Lower lobe of right lung (tissue), 2 donors: ENCODE measurements around the gene CYP2F1. TPM values are rescaled to one million over a fixed set of nuclear protein-coding genes. Genes with fewer than 3 reads are reported as not detected.
"Not testable (repeated sequence)": the region's sequence is repeated elsewhere in the genome, so short reads cannot be mapped to it uniquely, and the experiment has no call there.

Experiments used
- ATAC-seq, 2 donors: fragments of 200-7000 bp; cut with Tn5 transposase; one replicate each; pipeline ENCODE4 v1.9.1; 2020 to 2022; ENCODE audit warnings: mild to moderate bottlenecking in 2 of 2, moderate library complexity in 2 of 2
- DNase-seq: peaks from one replicate; pipeline ENCODE4 v3.0.0-alpha.2; 2020
- H3K27ac ChIP-seq: fragments of 200-600 bp; one replicate; pipeline ENCODE4 v1.8.0; 2022
- H3K27me3 ChIP-seq: fragments of 200-600 bp; one replicate; pipeline ENCODE4 v1.8.0; 2022; ENCODE audit warnings: low read depth
- H3K36me3 ChIP-seq: fragments of 200-600 bp; one replicate; pipeline ENCODE4 v1.8.0; 2022; ENCODE audit warnings: mild to moderate bottlenecking
- H3K4me1 ChIP-seq: fragments of 200-600 bp; one replicate; pipeline ENCODE4 v1.8.0; 2022
- H3K4me3 ChIP-seq: fragments of 200-600 bp; one replicate; pipeline ENCODE4 v1.8.0; 2022; ENCODE audit warnings: mild to moderate bottlenecking
- H3K9me3 ChIP-seq: fragments of 200-600 bp; one replicate; pipeline ENCODE4 v1.8.0; 2022
- CTCF ChIP-seq: fragments of 200-600 bp; IDR thresholded peaks from one replicate; pipeline ENCODE4 v1.8.0; 2022; ENCODE audit warnings: antibody characterized with exemption, mild to moderate bottlenecking
- intact Hi-C: fragments of 100-400 bp; cut with DNase I; formaldehyde crosslinking; loops from one replicate; pipeline ENCODE4 v1.11.0; 2022
- total RNA-seq: library from RNA; stranded (reverse); fragmentation: NEBNext Ultra II Directional; extraction: Animal tissue kit (Norgen Biotek cat#: 25700); gene quantifications from one replicate; pipeline ENCODE4 v1.2.1, GENCODE V29; 2021
- donor health status: DM: no; HTN: yes; CAD: no; lungs with severe emphysema.

CYP2F1 gene
- total RNA-seq, 1 donor from 2014 or later: 1.7 TPM

GRCh38 chr19:41106177-41106576 is 8.1 kb upstream of the CYP2F1 start:
- Histone ChIP-seq H3K27ac (no peak overlapping the region), H3K27me3 (no peaks in the 10 kb centered on the region), H3K36me3 (no peaks in the 10 kb centered on the region), H3K9me3 (peaks cover 5% of the 10 kb centered on the region), H3K4me3 (no peak overlapping the region), H3K4me1 (no peaks in the 10 kb centered on the region)
- intact Hi-C loops: no loop called here
- TF ChIP-seq CTCF: no peak
- DNase-seq (no peak), ATAC-seq (no peak)

- no peaks in the 10 kb centered on the region for H3K36me3 ChIP-seq
- TF ChIP-seq CTCF: no peak
- ATAC-seq: no peak
- H3K4me3 ChIP-seq: no peak overlapping the region
- no peaks in the 10 kb centered on the region for H3K9me3 ChIP-seq
- no peak for DNase-seq
- H3K27ac ChIP-seq: no peak overlapping the region
- H3K27me3 ChIP-seq: no peaks in the 10 kb centered on the region
- intact Hi-C loops: no loop called here
- H3K4me1 ChIP-seq: no peaks in the 10 kb centered on the region
Measured at GRCh38 chr19:41111296-41111695, 2.9 kb upstream of the CYP2F1 start.

DNA sequence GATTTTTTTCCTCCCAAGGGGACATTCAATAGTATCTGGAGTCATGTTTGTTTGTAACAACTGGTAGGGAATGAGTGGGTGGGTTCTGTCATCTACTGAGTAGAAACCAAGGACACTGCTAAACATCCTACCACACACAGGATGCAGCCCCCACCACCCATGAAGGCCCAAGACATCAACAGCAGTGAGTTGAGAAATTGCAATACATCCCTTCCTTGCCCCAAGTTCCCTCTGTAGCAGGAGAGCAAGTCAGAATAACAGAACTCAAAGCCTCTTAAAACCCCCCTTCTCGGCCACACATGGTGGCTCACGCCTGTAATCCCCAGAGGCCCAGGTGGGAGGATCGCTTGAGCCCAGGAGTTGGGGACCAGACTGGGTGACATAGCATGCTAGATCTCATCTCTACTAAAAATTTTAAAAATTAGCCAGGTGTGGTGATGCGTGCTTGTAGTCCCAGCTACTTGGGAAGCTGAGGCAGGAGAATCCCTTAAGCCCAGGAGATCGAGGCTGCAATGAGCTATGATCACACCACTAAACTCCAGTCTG is 2.4 kb upstream of the CYP2F1 start:
- intact Hi-C loops: no loop called here
- Histone ChIP-seq H3K27ac (no peak overlapping the region), H3K36me3 (no peaks in the 10 kb centered on the region), H3K9me3 (no peaks in the 10 kb centered on the region), H3K27me3 (no peaks in the 10 kb centered on the region), H3K4me3 (no peak overlapping the region), H3K4me1 (no peaks in the 10 kb centered on the region)
- DNase-seq: no peak
- TF ChIP-seq CTCF: no peak
- ATAC-seq: no peak

DNA sequence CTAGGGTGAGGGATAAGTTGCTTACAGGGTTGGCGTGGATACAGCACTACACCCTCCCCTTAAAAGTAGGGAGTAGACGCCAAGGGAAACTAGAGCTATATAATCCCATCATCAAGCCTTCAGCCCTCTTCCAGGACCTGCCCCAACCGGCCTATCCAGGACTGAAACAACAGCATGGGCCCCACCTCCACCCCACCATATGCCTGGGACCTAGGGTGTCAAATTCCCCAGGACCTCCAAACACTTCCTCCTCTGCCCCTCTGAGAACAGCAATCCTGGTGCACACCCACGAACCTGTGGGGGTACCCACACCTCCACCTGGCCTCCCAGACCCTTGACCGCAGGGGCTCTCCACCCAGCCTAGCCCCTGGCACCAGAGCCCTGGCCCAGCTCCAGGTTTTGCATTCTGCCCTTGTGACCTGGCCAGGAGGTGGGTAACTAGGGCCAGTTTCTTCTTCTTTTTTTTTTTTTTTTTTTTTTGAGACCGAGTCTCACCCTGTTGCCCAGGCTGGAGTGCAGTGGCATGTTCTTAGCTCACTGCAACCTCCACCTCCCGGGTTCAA is 1.4 kb upstream of the CYP2F1 start:
- no peak for ATAC-seq
- no peak for TF ChIP-seq CTCF
- Histone ChIP-seq H3K9me3 (no peaks in the 10 kb centered on the region), H3K27ac (no peak overlapping the region), H3K27me3 (no peaks in the 10 kb centered on the region), H3K4me3 (no peak overlapping the region), H3K4me1 (no peaks in the 10 kb centered on the region), H3K36me3 (no peaks in the 10 kb centered on the region)
- intact Hi-C loops: no loop called here
- no peak for DNase-seq

GRCh38 chr19:41116261-41116660 is 2.0 kb downstream of the CYP2F1 start:
- DNase-seq (no peak), ATAC-seq (no peak)
- no peak overlapping the region for H3K27ac ChIP-seq
- H3K4me3 ChIP-seq: no peak overlapping the region
- no peak for TF ChIP-seq CTCF
- intact Hi-C loops: no loop called here
- no peaks in the 10 kb centered on the region for H3K27me3 ChIP-seq
- no peaks in the 10 kb centered on the region for H3K9me3 ChIP-seq
- no peaks in the 10 kb centered on the region for H3K4me1 ChIP-seq
- H3K36me3 ChIP-seq: no peaks in the 10 kb centered on the region

DNA sequence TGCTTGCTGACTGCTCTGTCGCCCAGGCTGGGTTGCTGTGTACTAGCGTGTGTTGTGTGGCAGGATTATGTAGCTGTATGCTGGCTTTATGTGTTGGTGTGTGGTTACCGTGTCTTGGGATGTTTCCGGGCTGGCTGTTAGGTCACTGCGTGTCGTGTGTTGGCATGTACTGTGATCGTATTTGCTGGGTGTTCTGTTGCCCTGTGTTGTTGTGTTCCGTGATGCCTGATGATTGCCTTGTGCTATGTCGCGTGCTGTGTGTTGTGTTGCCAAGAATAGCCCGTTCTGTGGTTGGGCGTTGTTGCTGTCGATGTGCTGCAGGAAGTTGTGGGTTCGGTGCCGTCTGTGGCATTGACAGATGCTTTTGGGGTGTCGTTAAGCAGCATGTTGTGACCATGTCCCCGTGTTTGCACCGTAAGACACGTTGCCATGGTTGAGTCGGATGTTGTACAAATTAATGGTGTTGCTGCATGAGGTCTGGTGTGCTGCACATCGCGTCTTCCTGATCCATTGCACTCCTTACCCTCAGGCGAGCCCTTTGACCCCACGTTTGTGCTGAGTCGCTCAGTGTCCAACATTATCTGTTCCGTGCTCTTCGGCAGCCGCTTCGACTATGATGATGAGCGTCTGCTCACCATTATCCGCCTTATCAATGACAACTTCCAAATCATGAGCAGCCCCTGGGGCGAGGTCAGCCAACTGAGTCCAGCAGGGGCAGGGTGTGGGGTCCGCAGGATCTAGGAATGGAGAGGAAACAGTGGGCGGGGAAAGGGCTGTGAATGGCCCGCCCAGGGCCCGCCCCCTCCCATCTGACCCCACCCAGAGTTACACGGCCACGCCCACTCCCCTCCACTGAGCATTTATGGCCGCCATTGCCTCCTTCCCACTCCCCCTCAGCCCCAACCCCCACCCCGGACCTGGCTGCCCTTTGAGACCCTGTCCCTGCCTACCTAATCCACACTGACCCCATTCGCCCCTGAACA is 7.0 kb downstream of the CYP2F1 start:
- H3K4me3 ChIP-seq, intact Hi-C loops, DNase-seq, H3K36me3 ChIP-seq, H3K27ac ChIP-seq, H3K4me1 ChIP-seq, H3K9me3 ChIP-seq, H3K27me3 ChIP-seq: not testable (repeated sequence)
- ATAC-seq: peak; percentile 49 to 57

- H3K9me3 ChIP-seq, H3K4me3 ChIP-seq, DNase-seq, H3K27me3 ChIP-seq, intact Hi-C loops, ATAC-seq, H3K27ac ChIP-seq, H3K4me1 ChIP-seq, H3K36me3 ChIP-seq: not testable (repeated sequence)
Measured at GRCh38 chr19:41122846-41123245, 8.6 kb downstream of the CYP2F1 start.
